Epithelial cell of proximal tubule (primary cell): ENCODE results near the gene BAIAP2L2. TPM values are rescaled to one million over a fixed set of nuclear protein-coding genes. Genes with fewer than 3 reads are reported as not detected.

ENCODE experiments used
- DNase-seq: peaks from one replicate; pipeline ENCODE4 v3.0.0-alpha.2; 2011; ENCODE audit warnings: low read depth
- H3K4me3 ChIP-seq: 2 replicates; pipeline ENCODE4 v1.5.1; 2011; ENCODE audit warnings: low read depth, mild to moderate bottlenecking, low read length
- CTCF ChIP-seq: conservative IDR thresholded peaks from 2 replicates; pipeline ENCODE4 v1.5.1; 2012; ENCODE audit warnings: low read depth, mild to moderate bottlenecking, low read length
- total RNA-seq: library from RNA; depleted of rRNA; stranded (reverse); fragments of >200 nt; gene quantifications from 2 replicates; pipeline ENCODE4 v1.2.3, GENCODE V29; 2015

BAIAP2L2 gene
- total RNA-seq, 1 donor from 2014 or later = 6.5 TPM

DNA sequence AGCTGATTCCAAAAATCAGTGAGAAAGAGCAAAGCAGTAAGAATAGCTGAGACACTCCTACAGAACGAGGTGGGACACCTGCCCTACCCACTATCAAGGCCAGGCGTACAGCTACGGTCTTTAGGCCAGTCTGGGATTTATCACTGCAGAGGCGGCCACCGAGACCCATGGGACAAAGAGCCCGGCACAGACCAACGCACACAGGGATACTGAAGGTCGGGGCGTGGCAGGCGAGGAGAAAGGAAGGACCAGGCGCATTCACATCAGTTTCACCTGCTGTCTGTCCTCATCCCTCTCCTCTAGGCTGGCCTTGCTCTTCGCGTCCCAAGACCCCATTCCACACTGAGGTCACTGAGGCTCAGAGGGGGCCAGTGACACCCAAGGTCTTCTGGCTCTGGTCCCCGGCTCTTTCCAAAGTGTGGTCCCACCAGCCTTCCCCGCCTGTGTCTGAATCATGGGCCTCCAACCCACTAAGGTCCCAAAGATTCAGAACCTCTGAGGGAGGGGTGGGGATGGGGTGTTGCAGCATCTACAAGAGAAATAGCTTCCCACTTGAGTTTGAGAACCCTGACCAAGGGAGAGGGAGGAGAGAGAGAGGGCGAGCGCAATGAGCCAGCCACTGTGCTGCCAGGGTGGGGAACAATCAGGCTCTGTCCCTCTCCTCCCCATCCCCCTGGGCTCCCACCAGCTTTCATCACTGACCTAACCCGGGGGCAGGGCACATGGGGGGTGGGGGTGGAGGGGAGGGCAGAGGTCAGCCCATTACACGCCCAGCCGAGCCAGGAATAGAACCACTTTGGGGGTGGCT lies 60.5 kb downstream of the BAIAP2L2 start:
- no peak overlapping the region for H3K4me3 ChIP-seq
- DNase-seq = no peak
- no peak for TF ChIP-seq CTCF

DNA sequence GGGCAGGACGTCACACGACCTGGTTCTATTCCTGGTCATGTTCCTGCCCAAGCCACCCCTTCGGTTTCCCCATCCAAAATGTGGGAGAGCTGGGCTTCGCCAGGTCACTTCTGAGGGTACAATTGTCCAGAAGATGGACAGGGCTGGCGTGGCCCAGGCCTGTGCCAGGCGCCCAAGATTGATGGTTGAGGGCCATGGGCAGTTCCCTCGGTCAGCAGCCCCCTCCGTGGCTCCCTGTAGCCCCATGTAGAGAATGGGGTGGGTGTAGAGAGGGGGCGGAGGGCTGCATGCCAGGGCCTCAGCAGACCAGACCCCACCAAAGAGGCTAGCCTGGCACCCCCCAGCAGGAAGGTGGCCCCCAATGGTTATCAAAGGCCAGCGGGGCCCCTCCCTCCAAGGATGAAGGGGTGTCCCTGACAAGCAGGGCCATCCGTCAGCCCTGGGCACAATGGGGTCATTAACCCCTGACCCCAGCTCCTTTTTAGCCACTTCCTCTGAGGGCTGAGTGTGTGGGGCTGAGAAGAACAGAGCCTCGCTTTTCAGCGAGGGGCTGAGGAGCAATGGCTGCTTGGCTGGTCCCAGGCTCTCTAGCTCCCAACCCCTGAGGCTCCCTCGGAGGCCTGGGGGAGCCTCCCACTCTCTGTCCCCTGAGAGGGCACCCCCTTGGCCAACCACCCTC lies 64.3 kb downstream of the BAIAP2L2 start:
- no peak overlapping the region for H3K4me3 ChIP-seq
- no peak for DNase-seq
- no peak for TF ChIP-seq CTCF

DNA sequence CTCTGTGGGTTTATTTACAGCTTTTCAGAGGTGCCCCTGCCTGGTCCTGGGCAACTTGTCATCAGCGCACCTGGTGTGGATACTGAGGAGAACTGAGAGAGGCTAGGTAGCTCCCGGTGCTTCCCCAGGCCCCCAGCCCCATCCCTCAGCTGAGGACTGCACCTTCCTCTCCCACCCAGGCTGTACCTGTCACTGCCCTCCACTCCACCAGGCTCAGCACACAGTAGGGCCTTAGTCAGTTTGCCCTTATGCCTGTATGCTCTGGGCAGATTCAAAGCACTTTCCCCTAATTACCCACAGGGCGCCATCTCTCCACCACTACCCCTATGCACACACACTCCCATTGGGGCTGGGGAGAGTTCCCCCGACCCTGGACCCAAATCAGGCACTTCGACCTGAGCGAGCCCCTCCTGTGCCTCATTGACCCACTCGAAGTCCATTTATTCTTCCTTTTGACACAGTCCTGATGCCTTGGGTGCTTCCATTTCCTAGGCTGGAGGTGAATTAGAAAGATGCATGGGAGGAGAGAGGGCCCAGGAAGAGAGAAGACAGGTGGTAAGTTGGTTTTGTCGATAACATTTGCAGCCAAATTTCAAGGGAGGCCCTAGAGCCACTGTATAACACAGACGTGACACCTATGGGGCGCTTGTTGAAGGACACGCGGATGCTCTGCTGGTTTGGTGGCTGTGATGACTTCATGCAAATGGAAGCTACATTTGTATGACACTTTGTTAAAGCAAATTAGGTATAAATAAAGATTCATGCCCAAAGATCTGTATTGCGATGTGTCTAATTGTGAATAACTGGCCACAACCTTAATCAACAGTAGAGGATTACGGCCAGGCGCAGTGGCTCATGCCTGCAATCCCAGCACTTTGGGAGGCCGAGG lies 67.1 kb downstream of the BAIAP2L2 start:
- no peak for TF ChIP-seq CTCF
- no peak overlapping the region for H3K4me3 ChIP-seq
- DNase-seq = no peak

- H3K4me3 ChIP-seq = no peak overlapping the region
- no peak for TF ChIP-seq CTCF
- no peak for DNase-seq
These were observed 68.0 kb downstream of the BAIAP2L2 start for GRCh38 chr22:38042488-38042790.

GRCh38 chr22:38041760-38042487 lies 68.6 kb downstream of the BAIAP2L2 start:
- TF ChIP-seq CTCF = no peak
- no peak for DNase-seq

DNA sequence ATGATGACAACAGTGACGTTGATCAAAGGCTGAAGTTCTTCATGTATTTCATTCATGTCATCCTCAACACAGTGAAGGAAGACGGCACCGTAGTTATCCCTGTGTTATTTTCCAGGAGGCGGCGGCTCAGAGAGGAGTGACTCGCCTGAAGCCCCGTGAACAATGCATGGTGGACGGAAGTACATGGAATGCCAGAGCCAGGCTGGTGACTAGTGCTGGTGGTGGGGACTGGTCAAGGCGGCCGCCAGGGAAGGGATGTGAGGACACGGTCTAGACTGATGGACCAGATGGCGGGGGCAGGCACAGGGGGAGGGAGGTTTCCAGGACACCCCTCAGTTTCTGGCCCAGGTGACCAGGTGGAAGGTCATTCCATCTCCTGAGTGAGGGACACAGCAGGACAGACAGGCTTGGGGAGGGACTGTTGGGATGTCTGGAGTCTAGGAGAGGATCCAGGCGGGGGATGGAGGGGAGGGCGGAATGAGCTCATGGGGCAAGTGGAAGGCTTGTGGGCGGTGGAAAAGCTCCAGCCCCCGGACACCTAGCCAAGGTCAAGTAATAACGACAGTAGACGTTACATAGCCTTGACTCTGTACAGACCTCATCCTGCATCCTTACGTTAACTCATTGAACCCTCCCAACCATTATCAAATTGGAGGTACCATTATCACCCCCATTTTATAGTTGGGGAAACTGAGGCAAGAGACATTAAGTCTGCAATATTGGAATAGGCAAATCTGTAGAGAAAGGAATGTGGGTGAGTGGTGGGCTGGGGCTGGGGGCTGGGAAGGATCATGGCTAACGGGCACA lies 69.3 kb downstream of the BAIAP2L2 start:
- no peak for DNase-seq
- H3K4me3 ChIP-seq = no peak overlapping the region
- no peak for TF ChIP-seq CTCF

More at GRCh38 chr22:38041760-38042487, 68.6 kb downstream of the BAIAP2L2 start:
- H3K4me3 ChIP-seq = no peak overlapping the region
